ENCODE measurements around the gene LRRTM4. TPM values are rescaled to one million over a fixed set of nuclear protein-coding genes. Genes with fewer than 3 reads are reported as not detected.

LRRTM4 gene
- total and polyA plus RNA-seq, 2 of the 13 experiments (the other 11 are each of a cell fraction or from before 2014, with no cell fraction given): 1.2 TPM

- Histone ChIP-seq H4K20me1 (ENCODE audit: insufficient read depth, low read length) (no peaks in the 10 kb centered on the region), H3K4me1 (ENCODE audit: insufficient read depth, low read length) (no peaks in the 10 kb centered on the region), H3K4me2 (ENCODE audit: low read depth, low read length) (no peak overlapping the region), H3K4me3 (replicated peaks in 1 of 3; ENCODE audit: insufficient read depth in 1 of 3, low read depth in 2 of 3, low read length in 3 of 3) (no peak overlapping the region), H2AFZ (ENCODE audit: low read length) (no peak overlapping the region), H3K9me3 (ENCODE audit: low read length) (no peaks in the 10 kb centered on the region), H3K79me2 (ENCODE audit: insufficient read depth, low read length) (no peaks in the 10 kb centered on the region), H3K9ac (ENCODE audit: insufficient read depth, low read depth, low read length) (no peak overlapping the region), H3K36me3 (replicated peaks in 1 of 2; ENCODE audit: control insufficient read depth in 1 of 2, insufficient read depth in 2 of 2, low read length in 2 of 2) (no peaks in the 10 kb centered on the region), H3K27me3 (ENCODE audit: control insufficient read depth in 1 of 2, insufficient read depth in 2 of 2, low read length in 2 of 2) (no peaks in the 10 kb centered on the region), H3K27ac (ENCODE audit: extremely low read length, insufficient read depth, low read length) (no peak overlapping the region)
- BruUV-seq (replicated peaks): no TSS peak
- ChIA-PET POLR2A (no interaction called here), CTCF (ENCODE audit: low intra/inter-chr PET ratio, low total read pairs) (no interaction called here)
- no peak for ATAC-seq
- no peak for DNase-seq (ENCODE audit: low spot score)
- WGBS (ENCODE audit: low lambda C conversion rate): 35% methylated on average over 3 of the region's 3 CpGs
- no peak for TF ChIP-seq ZNF205 (CRISPR knock-in tag; IDR thresholded peaks at IDR 0.05)
- no peak for TF ChIP-seq ZFP37 (CRISPR knock-in tag; IDR thresholded peaks at IDR 0.05; ENCODE audit: borderline replicate concordance)
- TF ChIP-seq ZNF740 (CRISPR knock-in tag; IDR thresholded peaks at IDR 0.05): no peak
- no peak for TF ChIP-seq MTA1 (CRISPR knock-in tag; IDR thresholded peaks at IDR 0.05; ENCODE audit: borderline replicate concordance)
- TF ChIP-seq ZBTB46 (CRISPR knock-in tag; IDR thresholded peaks at IDR 0.05; ENCODE audit: borderline replicate concordance): no peak
- TF ChIP-seq ZNF143 (CRISPR knock-in tag; IDR thresholded peaks at IDR 0.05): no peak
- TF ChIP-seq SP2 (CRISPR knock-in tag; IDR thresholded peaks at IDR 0.05): no peak
- TF ChIP-seq NBN (conservative IDR thresholded peaks at IDR 0.05): no peak
- TF ChIP-seq PAF1 (CRISPR knock-in tag; IDR thresholded peaks at IDR 0.05): no peak
- TF ChIP-seq TCF7L2 (IDR thresholded peaks at IDR 0.05; ENCODE audit: low read depth, low read length): no peak
- TF ChIP-seq RFX3 (CRISPR knock-in tag; IDR thresholded peaks at IDR 0.05): no peak
- no peak for TF ChIP-seq AFF4 (CRISPR knock-in tag; IDR thresholded peaks at IDR 0.05)
- no peak for TF ChIP-seq ZNF766 (CRISPR knock-in tag; IDR thresholded peaks at IDR 0.05; ENCODE audit: borderline replicate concordance)
- no peak for TF ChIP-seq ZNF33B (CRISPR knock-in tag; IDR thresholded peaks at IDR 0.05)
- no peak for TF ChIP-seq THRA (CRISPR knock-in tag; IDR thresholded peaks at IDR 0.05; ENCODE audit: borderline replicate concordance)
- no peak for TF ChIP-seq GABPA (IDR thresholded peaks at IDR 0.05; ENCODE audit: low read depth, low read length)
- no peak for TF ChIP-seq GABPA (CRISPR knock-in tag; IDR thresholded peaks at IDR 0.05; ENCODE audit: low read depth)
- no peak for TF ChIP-seq TARDBP (CRISPR knock-in tag; IDR thresholded peaks at IDR 0.05)
- FAIRE-seq: no peak
- in situ Hi-C loops (cut with HindIII; ENCODE audit: extremely low pct_ligation_motif_present, low pct_unique_long_range_greater_than_20kb) (no loop called here), intact Hi-C loops (cut with micrococcal nuclease; ENCODE audit: unreplicated experiment) (no loop called here)
Measured at GRCh38 chr2:77322431-77322830, 199.7 kb downstream of the LRRTM4 start.
